Thoracic aorta (tissue), 2 donors: ENCODE data around the gene SENP6. TPM values are rescaled to one million over a fixed set of nuclear protein-coding genes. Genes with fewer than 3 reads are reported as not detected.
"Not testable (repeated sequence)": the region's sequence is repeated elsewhere in the genome, so short reads cannot be mapped to it uniquely, and the experiment has no call there.

Experiments used
- ATAC-seq: fragments of 150-250 bp; one replicate; pipeline ENCODE4 v1.8.0; 2017; ENCODE audit warnings: low read depth; ENCODE audit not compliant: insufficient number of reproducible peaks, low FRiP score
- DNase-seq: peaks from one replicate; pipeline ENCODE4 v3.0.0-alpha.2; 2020; ENCODE audit warnings: low spot score
- H3K27ac ChIP-seq, 2 donors: fragments of 200-600 bp; sonication (generic); 1 replicate in 1 of 2; 2 replicates in 1 of 2; pipeline ENCODE4 v1.5.1; 2016; ENCODE audit warnings: mild to moderate bottlenecking in 2 of 2, moderate library complexity in 2 of 2
- H3K27me3 ChIP-seq: fragments of 200-600 bp; sonication (generic); replicated peaks from 2 replicates; pipeline ENCODE4 v1.6.0; 2016; ENCODE audit warnings: mild to moderate bottlenecking; ENCODE audit not compliant: insufficient read depth
- H3K36me3 ChIP-seq: fragments of 200-600 bp; sonication (generic); one replicate; pipeline ENCODE4 v1.5.1; 2016
- H3K4me1 ChIP-seq, 2 donors: fragments of 200-600 bp; sonication (generic); 1 replicate in 1 of 2; 2 replicates in 1 of 2; pipeline versions ENCODE4 v1.5.1 to v1.6.0; 2016; ENCODE audit warnings: low read depth in 2 of 2, mild to moderate bottlenecking in 1 of 2; ENCODE audit not compliant: control insufficient read depth in 1 of 2
- H3K4me3 ChIP-seq: fragments of 200-600 bp; sonication (generic); 2 replicates; pipeline ENCODE4 v1.5.1; 2016; ENCODE audit warnings: mild to moderate bottlenecking
- H3K9me3 ChIP-seq: fragments of 200-600 bp; sonication (generic); 2 replicates; pipeline ENCODE4 v1.5.1; 2016
- CTCF ChIP-seq: fragments of 200-600 bp; sonication (generic); IDR thresholded peaks from one replicate; pipeline ENCODE4 v1.5.1; 2019; ENCODE audit warnings: antibody characterized with exemption
- total RNA-seq, 2 donors: library from RNA; depleted of rRNA; stranded (reverse); fragments of >200 nt; gene quantifications; one replicate each; pipeline versions ENCODE4 v1.1.0 to v1.2.3, GENCODE V29; 2016

Gene SENP6
- total RNA-seq, 2 donors from 2014 or later = 115 to 163 TPM

- no peaks in the 10 kb centered on the region for H3K4me1 ChIP-seq
- TF ChIP-seq CTCF = no peak
- DNase-seq (no peak), ATAC-seq (no peak)
- no peak overlapping the region for H3K4me3 ChIP-seq
- no peaks in the 10 kb centered on the region for H3K9me3 ChIP-seq
- no peaks in the 10 kb centered on the region for H3K27me3 ChIP-seq
- no peak overlapping the region for H3K27ac ChIP-seq
- peaks cover 29% of the 10 kb centered on the region for H3K36me3 ChIP-seq
Measured at GRCh38 chr6:75689576-75689975, 87.9 kb downstream of the SENP6 start.

GRCh38 chr6:75691012-75691411 lies 89.3 kb downstream of the SENP6 start:
- H3K27ac ChIP-seq = no peak overlapping the region
- no peak for ATAC-seq
- no peaks in the 10 kb centered on the region for H3K9me3 ChIP-seq
- H3K36me3 ChIP-seq = peaks cover 29% of the 10 kb centered on the region
- DNase-seq = no peak
- no peaks in the 10 kb centered on the region for H3K27me3 ChIP-seq
- H3K4me1 ChIP-seq = no peaks in the 10 kb centered on the region
- no peak overlapping the region for H3K4me3 ChIP-seq
- TF ChIP-seq CTCF = no peak

- no peaks in the 10 kb centered on the region for H3K27me3 ChIP-seq
- no peaks in the 10 kb centered on the region for H3K9me3 ChIP-seq
- no peak overlapping the region for H3K27ac ChIP-seq
- peaks cover 31% of the 10 kb centered on the region for H3K36me3 ChIP-seq
- ATAC-seq = no peak
- TF ChIP-seq CTCF = no peak
- no peak for DNase-seq
- H3K4me3 ChIP-seq = no peak overlapping the region
- H3K4me1 ChIP-seq = no peaks in the 10 kb centered on the region
Measured at GRCh38 chr6:75693534-75693933, 91.9 kb downstream of the SENP6 start.

GRCh38 chr6:75694406-75694805 lies 92.7 kb downstream of the SENP6 start:
- Histone ChIP-seq H3K4me1 (no peaks in the 10 kb centered on the region), H3K27ac (no peak overlapping the region), H3K4me3 (no peak overlapping the region), H3K27me3 (no peaks in the 10 kb centered on the region), H3K36me3 (peaks cover 26% of the 10 kb centered on the region), H3K9me3 (no peaks in the 10 kb centered on the region)
- TF ChIP-seq CTCF = no peak
- no peak for ATAC-seq
- no peak for DNase-seq

GRCh38 chr6:75708334-75708733 lies 106.7 kb downstream of the SENP6 start:
- H3K27ac ChIP-seq, DNase-seq, H3K27me3 ChIP-seq, H3K4me3 ChIP-seq, ATAC-seq, H3K4me1 ChIP-seq, H3K9me3 ChIP-seq: not testable (repeated sequence)
- peaks cover 17% of the 10 kb centered on the region for H3K36me3 ChIP-seq

- TF ChIP-seq CTCF = no peak
- no peak for DNase-seq
- Histone ChIP-seq H3K27me3 (no peaks in the 10 kb centered on the region), H3K9me3 (no peaks in the 10 kb centered on the region), H3K36me3 (peaks cover 28% of the 10 kb centered on the region), H3K4me1 (no peaks in the 10 kb centered on the region), H3K4me3 (no peak overlapping the region), H3K27ac (no peak overlapping the region)
- ATAC-seq = no peak
Measured at GRCh38 chr6:75711173-75711572, 109.5 kb downstream of the SENP6 start.
